Amniotic stem cell (primary cell): Measurements from ENCODE around the gene TMEM126A.
"Not testable (repeated sequence)": the region's sequence is repeated elsewhere in the genome, so short reads cannot be mapped to it uniquely, and the experiment has no call there.

ENCODE experiments used
- DNase-seq: peaks from one replicate; lab custom pipeline; 2025; lab: John Stamatoyannopoulos, UW

Gene TMEM126A

DNA sequence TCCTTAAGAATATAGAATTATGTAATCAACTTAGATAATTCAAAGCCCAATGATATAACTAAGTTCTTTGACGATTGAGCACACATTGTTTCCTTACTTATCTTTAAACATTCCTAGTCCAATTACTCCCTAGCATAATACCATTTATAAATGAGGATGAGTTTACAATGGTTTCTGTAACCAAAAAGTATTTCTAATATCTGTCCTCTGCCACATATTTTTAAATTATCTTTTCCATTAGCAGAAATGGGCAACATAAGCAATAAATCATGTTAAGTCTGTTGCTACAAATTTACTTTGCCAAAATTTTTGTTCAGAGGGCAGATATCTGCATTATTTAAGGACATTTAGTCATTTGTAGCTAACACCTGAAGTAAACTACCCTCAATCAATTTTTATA lies 10.4 kb downstream of the TMEM126A start:
- no peak for DNase-seq

DNA sequence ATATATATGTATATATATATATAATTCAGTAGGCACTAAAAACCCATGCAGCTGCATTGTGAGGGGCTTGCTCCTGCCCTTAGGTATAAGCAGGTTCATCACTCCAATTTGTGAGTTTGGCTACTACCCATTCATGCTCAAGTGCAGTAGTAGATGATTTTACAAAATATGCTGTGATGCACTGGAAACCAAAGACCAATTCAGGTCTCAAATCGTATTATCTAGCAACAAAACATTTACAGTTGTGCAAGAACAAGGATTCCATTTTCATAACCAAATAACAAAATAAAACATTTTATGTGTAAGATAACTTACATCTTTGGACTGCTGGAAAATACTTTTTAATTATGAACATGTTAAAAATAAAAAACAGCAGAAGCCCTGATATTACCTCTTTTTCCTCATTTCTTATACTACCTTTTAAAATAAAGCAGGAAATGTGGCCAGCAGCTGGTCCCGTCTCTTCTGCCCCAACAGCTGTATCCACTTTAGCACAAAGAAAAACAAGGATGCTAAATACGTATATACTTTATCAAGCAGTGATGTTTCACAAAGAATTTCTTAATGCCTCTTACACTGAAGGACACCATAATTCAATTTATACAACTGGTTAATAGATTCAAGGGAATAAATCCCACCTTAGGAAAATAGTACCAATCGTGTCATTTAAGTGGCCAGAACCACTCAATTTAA lies 14.4 kb downstream of the TMEM126A start:
- no peak for DNase-seq

DNA sequence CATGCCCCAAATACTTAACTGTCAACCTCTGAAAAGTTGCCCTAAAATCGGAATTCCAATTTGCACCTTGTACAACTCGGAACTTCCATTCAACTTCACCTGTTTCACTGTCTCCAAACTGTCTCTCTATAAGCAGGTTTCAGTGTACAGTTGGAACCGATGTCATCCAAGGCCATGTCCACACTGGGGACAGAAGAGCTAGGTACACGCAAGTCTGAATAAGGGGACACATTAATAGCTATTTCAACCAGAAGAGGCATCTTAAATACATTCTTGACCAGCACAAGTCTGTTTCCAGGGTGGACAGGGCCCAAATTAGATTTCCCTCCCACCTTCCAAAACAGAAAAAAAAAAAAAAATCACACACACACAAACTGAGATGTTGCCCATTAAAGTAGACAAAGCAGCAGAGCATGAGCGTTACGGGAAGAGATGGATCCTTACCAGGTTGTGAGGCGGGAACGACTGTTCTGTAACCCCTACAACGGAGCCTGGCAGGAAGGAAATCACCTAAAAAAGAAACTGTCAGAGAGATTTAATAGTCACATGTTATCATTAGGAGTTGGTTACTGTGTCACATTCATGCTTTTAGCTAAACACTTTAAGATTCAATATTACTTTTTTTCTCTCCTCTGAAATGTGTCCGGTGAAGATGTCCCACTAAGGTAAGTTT lies 15.4 kb downstream of the TMEM126A start:
- DNase-seq, result no peak

DNA sequence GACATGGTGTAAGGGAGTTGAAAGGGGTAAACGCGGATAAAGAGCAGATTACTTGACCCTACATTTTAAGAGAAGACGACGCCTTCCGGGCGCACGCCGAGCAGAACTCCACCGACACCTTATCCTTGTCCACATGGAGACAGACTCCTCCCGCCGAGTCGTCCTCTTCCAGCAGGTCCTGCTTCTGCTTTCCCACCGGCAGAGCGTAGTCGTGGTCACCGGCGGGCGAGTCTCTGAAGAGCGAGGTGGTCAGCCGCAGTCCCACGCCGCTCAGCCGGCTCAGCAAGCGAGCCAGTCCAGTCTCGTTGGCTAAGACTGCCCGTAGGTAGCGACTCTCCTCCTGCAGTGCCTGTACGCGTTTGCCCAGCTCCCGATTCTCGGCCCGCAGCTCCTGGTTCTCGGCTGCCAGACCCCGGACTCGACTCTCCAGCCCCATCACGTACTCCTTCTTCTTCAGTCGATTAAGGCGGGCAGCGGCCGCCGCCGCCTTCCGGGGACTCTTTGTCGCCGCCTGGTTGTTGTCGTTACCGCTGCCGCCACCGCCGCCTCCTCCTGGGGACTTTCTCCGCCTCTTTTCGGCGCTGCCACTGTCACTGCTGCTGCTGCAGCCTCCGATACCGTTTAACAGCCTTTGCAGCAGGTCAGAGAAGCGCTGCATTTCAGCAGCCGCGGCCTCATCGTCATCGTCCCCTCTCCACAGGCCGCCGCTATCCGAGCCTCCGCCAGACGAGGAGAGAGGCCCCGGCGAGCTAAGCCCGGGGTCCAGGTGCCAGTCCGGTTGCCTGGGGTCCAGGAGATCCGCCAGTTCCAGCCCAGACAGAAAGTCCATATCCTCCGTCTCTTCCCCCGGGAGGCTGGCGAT lies 16.2 kb downstream of the TMEM126A start:
- peak; percentile 36 for DNase-seq

DNA sequence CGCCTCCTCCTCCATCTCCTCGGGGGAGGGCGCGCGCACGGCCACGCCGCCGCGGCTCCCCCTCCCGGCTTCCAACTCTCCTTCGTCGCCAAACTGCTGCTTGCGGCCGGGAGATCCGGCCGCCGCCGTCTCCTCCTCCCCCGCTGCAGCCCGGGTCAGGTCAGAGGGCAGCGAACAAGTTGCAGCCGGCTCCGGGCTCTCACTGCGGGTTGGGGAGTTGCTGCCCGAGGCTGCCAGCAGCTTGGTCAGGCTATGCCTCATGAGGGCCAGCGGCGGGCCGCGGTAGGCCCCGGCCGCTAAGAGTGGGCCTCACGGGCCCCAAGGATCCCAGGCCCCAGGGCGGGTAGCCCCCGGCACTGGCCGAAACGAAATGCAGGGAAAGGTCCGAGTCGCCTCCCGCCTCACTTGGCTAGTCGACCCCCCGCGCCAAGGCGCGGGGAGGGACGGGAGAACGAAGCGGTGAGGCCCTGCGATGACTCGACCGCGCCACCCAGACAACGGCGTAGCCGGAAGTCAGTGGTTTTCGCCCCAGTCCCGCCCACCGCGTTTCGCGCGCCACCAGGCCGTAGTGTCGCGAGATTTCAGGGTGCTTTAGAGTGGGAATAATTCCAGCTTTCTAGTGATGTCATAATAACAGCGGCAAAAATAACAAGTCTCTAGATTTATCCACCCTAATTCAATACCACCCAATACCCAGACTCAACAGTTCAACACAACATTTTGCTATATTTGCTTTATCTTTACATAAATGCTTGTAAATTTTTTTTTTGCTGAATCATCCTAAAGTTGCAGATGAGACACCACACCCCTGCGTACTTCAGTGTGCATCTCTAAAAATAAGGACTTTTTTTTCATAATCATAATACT lies 17.1 kb downstream of the TMEM126A start, which contains the start of gene CREBZF:
CREBZF (minus strand) TSS at position 515 of the 867 bp plus-strand sequence; CDS start at position 261, 254 bp downstream.
- peak; percentile 94 for DNase-seq

DNA sequence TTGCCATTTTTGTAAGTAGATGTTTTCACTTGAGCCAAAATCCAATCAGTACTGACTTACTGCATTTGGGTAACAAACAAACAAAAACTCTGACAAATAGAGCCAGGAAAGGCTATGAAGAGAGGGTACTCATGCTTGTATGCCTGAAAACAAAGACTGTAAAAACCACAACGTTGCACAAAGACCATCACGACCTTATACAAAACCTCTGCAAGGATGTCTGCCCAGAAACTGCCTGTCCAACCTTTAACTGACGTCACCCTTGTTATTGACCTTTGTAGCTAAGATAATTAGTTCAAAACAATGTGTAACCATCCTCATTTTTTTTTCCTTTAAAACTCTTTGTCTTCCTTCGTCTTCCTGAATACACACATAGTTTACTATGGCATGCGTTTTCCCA lies 18.0 kb downstream of the TMEM126A start:
- DNase-seq, result no peak

DNA sequence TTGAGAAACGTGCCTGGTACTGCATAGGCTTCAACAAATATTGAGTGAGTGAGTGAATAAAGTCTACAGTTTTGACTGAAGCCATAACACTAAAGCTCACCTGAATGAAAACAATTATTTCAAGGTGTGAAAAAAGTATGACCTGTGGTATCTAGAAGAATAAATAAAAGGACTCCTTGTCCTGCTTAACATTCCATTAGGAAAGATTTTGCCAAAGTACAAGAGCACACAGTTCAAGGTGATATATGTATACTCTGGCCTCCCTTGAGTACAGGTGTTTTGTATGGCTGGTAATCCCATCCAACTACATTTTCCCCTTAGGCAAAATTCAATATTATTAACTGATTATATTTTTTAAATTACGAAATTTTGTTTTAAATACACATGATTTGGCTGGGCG lies 18.9 kb downstream of the TMEM126A start:
- no peak for DNase-seq

DNA sequence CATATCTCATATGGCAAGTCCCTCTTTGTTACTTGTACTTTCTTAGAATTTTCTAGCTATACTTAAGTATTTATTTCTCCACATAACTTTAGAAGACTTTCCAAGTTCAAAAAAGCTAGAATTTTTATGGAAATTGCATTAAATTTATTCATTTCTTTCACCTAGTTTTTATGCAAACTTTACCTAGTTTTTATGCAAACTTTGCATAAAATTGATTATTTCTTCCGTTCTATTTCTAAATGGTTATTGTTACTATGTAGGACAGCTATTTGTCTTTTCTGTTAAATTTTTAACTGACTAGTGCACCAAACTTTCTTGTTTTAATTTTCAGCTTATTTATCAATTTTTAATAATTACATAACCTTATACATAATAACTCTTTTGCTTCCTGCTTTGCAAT lies 20.4 kb downstream of the TMEM126A start:
- DNase-seq, result no peak

DNA sequence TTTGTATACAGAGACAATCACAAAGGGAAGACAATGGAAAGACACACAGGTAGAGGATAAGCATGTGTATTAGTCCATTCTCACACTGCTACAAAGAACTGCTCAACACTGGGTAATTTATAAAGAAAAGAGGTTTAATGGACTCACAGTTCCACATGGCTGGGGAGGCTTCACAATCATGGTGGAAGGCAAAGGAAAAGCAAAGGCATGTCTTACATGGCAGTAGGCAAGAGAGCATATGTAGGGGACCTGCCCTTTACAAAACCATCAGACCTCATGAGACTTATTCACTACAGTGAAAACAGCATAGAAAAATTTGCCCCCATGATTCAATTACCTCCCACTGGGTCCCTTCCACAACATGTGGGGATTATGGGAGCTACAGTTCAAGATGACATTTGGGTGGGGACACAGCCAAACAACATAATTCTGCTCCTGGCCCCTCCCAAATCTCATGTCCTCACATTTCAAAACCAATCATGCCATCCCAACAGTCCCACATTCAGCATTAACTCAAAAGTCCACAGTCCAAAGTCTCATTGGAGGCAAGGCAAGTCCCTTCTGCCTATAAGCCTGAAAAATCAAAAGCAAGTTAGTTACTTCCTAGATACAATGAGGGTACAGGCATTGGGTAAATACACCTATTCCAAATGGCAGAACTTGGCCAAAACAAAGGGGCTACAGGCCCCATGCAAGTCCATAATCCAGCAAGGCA lies 23.3 kb downstream of the TMEM126A start:
- not testable (repeated sequence) for DNase-seq

DNA sequence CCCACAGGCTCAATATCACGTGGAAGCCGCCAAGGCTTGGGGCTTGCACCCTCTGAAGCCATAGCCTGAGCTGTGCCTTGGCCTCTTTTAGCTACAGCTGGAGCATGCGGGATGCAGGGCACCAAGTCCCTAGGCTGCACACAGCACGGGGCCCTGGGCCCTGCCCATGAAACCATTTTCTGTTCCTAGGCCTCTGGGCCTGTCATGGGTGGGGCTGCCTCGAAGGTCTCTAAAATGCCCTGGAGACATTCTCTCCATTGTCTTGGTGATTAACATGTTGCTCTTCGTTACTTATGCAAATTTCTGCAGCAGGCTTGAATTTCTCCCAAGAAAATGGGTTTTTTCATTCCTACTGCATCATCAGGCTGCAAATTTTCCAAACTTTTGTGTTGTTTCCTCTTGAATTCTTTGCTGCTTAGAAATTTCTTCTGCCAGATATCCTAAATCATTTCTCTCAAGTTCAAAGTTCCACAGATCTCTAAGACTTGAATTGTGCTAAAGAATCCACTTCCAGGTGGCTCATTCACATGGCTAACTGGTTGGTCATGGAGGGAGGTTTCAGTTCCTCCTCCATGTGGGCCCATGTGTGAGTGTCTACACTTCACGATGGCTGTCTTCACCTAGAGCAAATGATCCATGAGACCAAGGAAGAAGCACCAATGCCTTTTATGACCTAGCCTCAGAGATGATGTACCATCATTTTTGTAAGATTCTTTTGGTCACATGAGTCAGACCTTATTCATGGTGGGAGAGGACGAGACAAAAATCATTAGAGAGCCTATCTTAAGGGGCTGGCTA lies 24.5 kb downstream of the TMEM126A start:
- no peak for DNase-seq

DNA sequence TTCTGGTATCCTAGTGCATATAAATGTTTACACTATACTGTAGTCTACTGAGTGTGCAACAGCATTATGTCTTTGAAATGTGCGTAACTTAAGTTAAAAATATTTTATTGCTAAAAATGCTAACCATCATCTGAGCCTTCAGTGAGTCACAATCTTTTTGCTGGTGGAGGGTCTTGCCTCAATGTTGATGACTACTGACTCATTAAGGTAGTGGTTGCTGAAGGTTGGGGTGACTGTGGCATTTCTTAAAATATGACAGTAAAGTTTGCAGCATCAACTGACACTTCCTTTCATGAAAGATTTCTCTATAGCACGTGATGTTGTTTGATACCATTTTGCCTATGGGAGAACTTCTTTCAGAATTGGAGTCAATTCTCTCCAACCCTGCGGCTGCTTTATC lies 25.6 kb downstream of the TMEM126A start:
- DNase-seq, result no peak

DNA sequence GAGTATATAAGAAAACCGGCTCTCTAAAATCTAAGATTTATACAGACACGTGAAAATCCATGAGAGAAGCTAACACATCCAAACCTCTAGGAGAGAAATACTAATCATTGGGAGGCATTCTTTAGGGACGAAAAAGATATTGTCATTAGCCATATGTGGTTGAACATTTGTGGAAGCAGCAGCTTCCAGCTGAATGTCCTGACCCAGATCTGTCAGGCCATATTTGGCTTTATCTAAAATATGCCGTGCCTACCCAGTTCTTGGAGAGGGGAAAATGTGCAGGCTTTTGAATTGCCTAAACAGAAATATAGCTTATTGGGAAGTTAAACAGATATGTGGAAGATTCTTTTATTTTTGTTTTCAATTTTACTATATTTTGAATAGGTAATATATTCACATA lies 31.8 kb downstream of the TMEM126A start:
- no peak for DNase-seq

DNA sequence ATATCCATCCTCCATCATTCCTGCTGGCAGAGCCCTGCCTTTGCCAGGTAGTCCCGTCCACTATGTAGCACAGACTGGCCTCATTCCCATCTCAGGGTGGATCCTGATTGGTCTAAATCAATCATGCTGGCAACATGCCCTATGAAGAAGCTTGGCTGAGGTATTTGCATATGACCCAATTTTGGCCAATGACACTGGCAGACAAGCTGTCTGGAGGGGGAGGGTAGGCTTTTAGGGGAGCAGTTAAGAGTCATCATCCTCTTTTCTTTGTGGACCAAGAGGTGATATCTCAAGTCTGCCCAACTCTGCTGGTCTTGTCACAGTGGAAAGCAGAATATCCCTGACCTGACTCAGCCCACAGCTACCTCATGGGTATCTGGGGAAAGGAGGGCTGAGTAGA lies 33.1 kb downstream of the TMEM126A start:
- no peak for DNase-seq

DNA sequence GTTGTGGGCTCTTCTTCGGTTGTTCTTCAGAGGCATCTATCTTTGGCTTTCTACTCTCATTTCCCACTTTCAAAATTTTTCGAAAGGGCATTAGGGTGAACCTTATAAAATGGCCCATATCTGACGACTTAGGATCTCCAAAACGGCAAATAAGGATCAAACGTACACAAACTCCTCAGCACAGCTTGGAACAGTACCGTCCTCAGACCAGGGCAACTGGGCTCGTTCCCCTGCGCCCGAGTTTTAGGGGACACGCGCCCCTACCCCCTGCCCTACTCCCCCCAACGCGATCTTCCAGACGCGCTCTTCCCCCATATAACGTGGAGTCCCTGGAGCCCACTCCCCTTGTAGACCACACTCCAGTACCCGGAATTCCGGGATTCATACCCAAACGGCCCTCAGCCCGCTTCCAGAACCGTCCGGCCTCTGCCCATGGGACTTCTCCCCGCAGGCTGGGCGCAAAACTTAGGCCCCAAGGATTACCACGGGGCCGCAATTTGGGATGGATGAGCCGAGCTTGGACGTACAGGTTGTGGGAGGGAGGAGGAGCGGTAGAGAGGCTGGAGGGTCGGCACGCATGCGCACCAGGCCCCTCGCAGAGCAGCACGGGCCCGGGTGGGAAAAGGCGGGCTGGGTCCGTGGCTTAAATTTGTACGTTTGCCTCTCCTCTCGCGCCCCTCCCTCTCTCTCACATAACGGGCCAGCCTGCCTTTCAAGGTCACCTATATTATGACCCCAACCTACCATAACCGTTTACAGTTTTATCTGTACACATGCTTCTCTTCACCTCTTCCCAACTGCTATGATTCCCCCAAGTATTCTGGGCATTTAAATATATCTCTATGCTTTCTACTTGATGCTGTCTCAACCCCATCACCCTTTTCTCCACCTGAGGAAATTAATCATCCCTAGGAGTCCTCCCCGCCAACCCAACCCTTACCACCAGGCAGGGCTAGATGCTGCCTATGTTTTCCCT lies 34.9 kb downstream of the TMEM126A start:
- DNase-seq, result no peak

DNA sequence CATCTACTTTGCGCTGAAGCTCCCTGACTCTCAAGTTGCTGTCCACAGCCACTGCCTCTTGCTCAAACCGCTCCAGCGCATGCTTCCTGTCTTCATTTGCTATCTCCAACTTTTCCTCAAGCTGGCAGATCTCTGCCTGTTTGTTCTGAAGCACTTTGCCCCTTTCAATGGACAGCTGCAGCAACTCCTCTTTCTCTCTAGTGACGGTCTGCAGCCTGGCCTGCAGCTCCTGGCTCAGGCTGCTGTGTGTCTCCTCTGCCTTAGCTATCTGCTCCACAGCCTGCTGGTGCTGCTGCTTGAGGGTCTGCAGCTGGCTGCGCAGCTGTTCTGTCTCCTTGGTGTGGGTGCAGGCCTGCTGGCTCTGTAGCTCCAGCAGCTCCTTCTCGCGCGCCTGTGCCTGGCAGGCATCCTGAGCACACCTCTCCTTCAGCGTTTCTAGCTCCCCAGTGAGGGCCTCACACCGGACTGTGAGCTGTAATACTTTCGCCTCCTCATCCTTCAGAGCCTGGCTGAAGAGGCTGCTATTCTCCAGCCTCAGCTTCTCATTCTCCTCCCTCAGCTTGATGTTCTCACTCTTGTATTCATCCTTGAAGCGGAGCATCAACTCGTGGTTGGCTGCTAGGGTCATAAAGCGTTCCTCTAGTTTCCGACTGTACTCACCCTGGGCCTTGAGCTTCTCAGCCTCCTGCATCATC lies 37.5 kb downstream of the TMEM126A start:
- no peak for DNase-seq

DNA sequence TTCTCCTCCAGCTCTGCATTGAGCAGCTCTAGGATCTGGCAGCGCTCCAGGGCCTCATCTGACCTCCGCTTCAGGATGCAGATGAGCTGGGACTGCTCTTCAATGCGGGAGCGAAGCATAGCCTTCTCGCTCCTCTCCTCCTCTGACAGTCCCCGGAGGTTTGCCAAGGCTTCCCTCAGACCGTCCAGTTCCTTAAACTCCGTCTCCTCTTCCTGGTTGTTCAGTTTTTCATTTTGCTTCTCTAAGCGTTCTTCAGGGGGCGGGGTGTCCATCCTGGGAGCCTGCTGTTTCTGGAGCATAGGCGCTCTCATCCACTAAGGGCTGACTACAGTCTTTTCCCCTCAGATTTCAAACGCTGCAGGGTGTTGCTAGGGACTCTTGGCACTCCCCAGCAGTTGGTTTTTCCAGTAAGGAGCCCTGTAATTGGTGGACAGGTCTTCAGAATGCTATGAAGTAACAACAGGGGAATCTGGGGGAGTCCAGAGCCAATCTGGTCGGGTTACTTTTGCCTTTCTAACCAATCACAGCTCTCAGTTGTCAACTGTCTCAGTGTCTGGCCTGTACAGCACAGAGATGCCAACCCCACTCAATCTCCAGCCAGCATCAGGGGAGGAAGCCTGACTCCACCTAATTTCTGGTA lies 38.2 kb downstream of the TMEM126A start, which contains the start of gene CCDC89:
CCDC89 (minus strand) TSS at position 376 of the 640 bp plus-strand sequence; CDS start at position 311, 65 bp downstream.
- DNase-seq, result no peak

DNA sequence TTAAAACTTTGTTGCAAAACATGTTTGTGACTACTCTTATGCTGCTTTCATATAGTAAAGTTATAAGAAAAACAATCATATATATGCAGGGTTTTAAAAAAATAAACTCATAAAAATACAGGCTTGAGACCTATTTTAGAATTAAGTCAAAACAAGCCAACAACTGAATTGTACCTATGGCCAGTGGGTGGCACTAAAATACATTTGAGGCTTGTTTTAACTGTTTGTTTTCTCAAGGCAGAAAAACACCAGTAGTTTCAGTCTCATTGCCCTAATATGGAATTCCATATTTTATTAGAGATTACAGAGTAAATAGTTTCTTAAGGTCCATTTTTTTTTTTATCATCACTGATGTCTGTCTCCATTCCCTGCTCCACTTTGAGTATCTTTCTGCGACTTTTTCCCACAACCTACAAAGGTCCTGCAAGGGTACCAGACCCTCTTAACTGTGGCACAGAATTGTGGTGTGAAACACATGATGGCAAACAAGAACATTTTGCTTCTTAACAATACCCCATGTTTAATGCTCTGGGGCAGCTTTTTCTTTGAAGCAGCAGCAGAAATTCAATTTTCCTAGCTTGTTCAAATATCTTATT lies 46.7 kb downstream of the TMEM126A start:
- DNase-seq, result peak; percentile 29
